SK-N-MC (cell line): ENCODE measurements around the gene COL20A1.

Experiments
- DNase-seq: peaks from one replicate; pipeline ENCODE4 v3.0.0-alpha.2; 2011; ENCODE audit warnings: low read depth, low spot score
- H3K27ac ChIP-seq: fragments of 200-600 bp; sonication (generic); 2 replicates; pipeline ENCODE4 v1.5.1; 2016; ENCODE audit warnings: mixed run types
- H3K36me3 ChIP-seq: fragments of 200-600 bp; sonication (generic); 2 replicates; pipeline ENCODE4 v1.6.1; 2017; ENCODE audit warnings: antibody characterized with exemption, low read length, mixed read lengths; ENCODE audit not compliant: insufficient read depth
- H3K4me3 ChIP-seq: fragments of 200-600 bp; sonication (generic); 2 replicates; pipeline ENCODE4 v1.5.1; 2016
- H3K9ac ChIP-seq: fragments of 200-600 bp; sonication (generic); 2 replicates; pipeline ENCODE4 v1.8.0; 2017; ENCODE audit warnings: mixed run types, mixed read lengths; ENCODE audit not compliant: insufficient read length
- H3K9me3 ChIP-seq: fragments of 200-600 bp; sonication (generic); 2 replicates; pipeline ENCODE4 v1.6.1; 2017; ENCODE audit warnings: low read depth, mild to moderate bottlenecking, antibody characterized with exemption, low read length, moderate library complexity, mixed read lengths
- EZH2 ChIP-seq: fragments of 200-600 bp; sonication (generic); IDR thresholded peaks from one replicate; pipeline ENCODE4 v1.6.1; 2017; ENCODE audit warnings: antibody characterized with exemption
- FOXP2 ChIP-seq: optimal IDR thresholded peaks from 2 replicates; pipeline ENCODE3; 2011; ENCODE audit warnings: mild to moderate bottlenecking, moderate library complexity; ENCODE audit not compliant: insufficient read depth; ENCODE audit errors: extremely low read length, control extremely low read depth
- POLR2AphosphoS5 ChIP-seq: IDR thresholded peaks from 2 replicates; pipeline ENCODE4 v1.6.1; 2012; ENCODE audit warnings: mild to moderate bottlenecking, low read depth, low read length, borderline replicate concordance

Gene COL20A1

DNA sequence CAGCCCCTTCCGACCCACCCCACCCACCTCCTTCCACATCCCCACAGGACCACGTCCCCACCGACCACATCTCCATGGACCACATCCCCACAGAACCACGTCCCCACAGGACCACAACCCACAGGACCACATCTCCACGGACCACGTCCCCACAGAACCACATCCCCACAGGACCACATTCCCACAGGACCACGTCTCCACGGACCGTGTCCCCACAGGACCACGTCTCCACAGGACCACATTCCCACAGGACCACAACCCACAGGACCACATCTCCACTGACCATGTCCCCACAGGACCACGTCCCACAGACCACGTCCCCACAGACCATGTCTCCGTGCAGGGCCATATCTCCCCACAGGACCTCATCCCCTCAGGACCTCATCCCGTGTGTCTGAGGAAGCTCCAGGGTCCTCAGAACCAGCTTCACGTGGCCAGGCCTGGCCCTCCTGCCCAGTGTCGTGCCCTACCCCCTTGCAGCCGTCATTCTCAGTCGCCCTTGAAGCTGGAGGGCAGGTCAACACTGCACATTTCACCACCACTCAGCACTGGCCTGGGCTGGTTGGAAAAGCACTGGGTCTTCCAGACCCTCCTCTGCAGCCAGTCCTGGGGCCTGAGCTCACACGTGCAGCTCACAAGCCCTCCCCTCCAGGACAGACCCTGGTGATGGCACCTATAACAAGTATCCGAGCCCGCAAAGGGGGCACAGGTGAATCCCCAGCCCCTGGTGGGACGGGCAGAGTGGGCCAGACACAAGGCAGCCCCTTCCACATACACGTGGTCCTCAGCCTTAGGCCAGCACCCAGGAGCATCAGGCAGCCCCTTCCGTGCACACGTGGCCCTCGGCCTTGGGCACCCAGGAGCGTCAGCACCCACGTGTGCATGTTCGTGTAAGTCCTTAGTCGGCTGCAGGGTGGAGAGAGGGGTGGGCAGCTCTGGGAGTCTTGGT lies 64.2 kb downstream of the COL20A1 start:
- Histone ChIP-seq H3K36me3 (no peaks in the 10 kb centered on the region), H3K9me3 (no peaks in the 10 kb centered on the region), H3K27ac (no peak overlapping the region), H3K9ac (no peak overlapping the region), H3K4me3 (no peak overlapping the region)
- no peak for DNase-seq
- no peak for TF ChIP-seq EZH2
- no peak for TF ChIP-seq POLR2AphosphoS5
- no peak for TF ChIP-seq FOXP2

DNA sequence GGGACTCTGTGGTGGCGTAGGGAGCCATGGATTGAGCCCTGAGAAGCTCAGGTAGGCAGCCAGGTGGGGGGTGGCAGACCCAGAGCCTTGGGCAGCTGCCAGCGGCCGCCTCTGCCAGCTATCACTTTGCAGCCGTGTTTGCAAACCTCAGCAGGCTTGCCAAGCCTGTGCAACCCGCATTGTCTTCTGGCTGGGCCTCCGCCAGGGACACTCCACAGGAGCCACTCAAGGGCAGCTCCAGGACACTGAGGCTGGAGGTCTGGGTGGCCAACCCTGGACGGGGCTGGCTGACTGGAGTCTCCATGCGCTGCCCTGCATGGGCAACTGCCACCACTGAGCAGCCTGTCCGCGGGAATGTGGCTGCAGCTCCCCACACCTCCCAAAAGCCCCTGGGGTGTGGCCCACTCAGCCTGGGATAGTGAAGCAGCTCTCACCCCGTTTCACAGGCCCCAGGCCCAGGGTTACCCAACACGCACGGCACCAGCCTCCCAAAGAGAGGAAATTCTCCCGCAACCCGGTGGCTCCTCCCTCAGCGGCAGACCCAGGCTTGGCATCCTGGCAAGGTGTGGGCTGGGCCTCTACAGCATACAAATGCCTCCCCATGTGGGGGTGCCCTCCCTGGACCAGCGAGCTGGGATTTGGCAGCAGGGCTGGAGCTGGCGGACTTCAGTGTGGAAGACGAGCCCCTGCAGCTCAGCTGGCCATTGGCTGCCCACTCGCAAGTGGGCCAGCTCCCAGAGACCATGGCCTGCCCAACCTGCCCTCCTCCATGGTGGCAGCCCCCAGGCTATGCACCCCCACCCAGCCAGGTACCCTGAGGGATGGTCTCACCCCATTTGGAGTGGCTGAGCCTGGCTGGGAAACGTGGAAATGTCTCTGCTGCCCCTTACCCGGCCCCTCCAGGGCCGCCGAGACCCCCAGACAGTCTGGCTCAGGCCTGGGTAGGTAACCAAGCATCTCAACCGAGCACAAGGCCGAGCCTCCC lies 65.2 kb downstream of the COL20A1 start:
- no peaks in the 10 kb centered on the region for H3K36me3 ChIP-seq
- no peak for DNase-seq
- no peaks in the 10 kb centered on the region for H3K9me3 ChIP-seq
- no peak overlapping the region for H3K27ac ChIP-seq
- H3K9ac ChIP-seq: no peak overlapping the region
- no peak overlapping the region for H3K4me3 ChIP-seq
- TF ChIP-seq FOXP2 (no peak), POLR2AphosphoS5 (no peak), EZH2 (no peak)

DNA sequence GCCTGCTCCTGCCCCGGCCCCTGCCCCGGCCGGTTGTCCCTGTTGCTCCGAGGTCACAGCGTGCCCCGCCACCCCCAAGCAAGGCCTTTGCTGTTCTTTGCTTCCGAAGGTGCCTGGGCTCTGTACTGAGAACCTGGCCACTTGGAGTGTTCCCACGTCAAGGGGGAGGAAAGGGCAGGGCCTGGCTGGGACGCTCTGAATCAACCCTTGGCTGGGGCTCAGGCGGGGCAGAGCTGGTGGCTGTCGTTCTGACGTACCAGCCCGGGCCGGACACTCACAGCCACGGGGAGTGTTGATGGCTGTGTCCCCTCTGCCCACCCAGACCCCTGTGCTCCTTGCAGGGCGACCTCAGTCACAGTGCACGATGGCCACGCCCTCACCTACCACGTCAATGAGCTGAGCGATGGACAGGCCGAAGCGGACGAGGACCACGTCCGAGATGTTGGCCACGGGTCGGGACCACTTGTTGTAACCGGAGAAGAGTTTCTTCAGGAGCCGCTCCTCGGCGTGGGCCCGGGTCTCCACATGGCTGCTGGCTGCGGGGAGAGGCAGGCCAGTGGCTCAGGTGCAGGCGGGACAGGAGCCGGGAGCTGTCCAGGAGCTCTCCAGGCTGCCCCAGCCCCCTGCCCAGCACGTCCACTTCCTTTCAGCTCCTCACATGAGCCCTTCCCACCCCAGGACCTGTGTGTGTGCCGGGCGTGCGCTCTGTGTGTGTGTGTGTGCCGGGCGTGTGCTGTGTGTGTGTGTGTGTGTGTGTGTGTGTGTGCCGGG lies 66.4 kb downstream of the COL20A1 start:
- TF ChIP-seq POLR2AphosphoS5: no peak
- no peak for TF ChIP-seq FOXP2
- TF ChIP-seq EZH2: no peak
- Histone ChIP-seq H3K9ac (no peak overlapping the region), H3K4me3 (no peak overlapping the region), H3K36me3 (no peaks in the 10 kb centered on the region), H3K9me3 (no peaks in the 10 kb centered on the region), H3K27ac (no peak overlapping the region)
- DNase-seq: no peak

DNA sequence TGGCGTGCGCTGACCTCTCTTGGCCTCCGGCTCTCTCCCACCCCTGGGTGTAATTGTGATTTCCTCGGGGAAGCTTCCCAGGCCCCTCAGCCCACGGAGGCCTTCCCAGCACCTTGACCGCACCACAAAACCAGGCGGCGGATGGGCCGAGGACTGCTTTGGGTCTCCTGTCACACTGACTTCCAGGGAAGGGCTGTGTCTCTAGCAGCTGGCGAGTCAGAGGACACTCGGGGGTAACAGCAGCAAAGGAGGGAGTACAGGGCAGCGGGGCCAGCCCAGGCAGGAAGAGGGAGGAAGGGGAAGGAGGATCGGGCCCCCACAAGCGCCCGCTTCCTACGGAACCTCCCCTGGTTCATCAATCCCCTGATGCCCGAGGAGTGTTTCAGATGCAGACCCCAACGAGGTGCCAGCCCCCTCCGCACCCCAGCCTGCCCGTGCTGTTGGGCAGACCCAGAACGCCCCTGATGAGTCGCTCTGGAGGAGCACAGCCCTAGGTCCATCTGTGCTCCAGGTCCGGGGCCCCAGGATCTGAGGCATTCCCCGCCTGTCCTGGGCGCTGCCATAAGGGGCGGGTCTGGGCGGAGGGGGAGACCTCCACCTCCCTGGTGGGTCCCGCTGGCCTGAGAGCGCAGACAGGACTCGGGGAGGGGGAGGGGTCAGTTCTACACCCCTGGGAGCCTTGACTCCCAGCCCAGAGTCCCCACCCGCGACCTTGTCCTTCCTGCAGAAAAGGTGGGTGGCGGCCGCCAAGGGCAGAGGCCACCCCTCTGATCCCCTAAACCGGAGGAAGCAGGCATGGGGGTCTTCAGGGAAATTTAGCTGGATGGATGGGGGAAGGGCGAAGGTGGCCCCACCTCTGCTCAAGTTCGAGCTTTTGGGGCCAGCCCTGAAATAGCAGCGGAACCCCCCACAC lies 67.2 kb downstream of the COL20A1 start:
- Histone ChIP-seq H3K27ac (no peak overlapping the region), H3K9ac (no peak overlapping the region), H3K4me3 (no peak overlapping the region), H3K36me3 (no peaks in the 10 kb centered on the region), H3K9me3 (no peaks in the 10 kb centered on the region)
- TF ChIP-seq POLR2AphosphoS5: no peak
- TF ChIP-seq EZH2: no peak
- TF ChIP-seq FOXP2: no peak
- DNase-seq: no peak

DNA sequence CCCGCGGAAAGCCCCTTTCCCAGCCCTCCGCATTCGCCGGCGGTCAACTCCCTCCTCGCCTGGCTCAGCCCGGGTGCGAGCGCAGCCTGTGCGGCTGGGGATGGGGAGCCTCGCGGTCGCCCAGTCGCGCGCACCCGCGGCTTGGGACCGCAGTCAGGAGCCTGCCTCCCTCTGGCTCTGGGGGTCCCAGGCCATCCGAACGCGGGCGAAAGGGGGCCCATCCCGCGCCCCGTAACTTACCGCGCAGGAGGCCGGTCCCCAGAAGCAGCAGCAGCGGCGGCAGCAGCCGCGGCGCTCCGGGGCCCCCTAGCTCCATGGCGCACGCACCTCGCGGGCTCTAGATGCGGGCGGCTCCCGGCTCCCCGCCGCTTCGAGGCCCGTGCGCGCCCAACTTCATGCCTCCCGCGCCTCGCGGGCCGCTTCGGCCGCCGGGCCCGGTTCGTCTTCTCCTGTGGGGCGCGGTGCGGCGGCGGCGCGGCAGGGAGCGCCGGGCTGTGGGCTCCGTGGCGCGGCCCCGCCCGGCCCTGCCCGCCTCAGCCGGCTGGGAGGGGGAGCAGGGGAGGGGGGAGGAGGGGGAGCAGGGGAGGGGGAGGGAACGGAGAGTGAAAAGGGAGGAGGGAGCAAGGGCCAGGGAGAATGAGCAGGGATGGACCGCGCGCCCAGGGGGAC lies 68.0 kb downstream of the COL20A1 start, which contains the start of gene CHRNA4:
CHRNA4 (minus strand) TSS at position 500 of the 669 bp plus-strand sequence; CDS start at position 316, 184 bp downstream.
- no peak within 1 kb of the TSS for H3K4me3 ChIP-seq
- DNase-seq: no peak
- TF ChIP-seq EZH2 (no peak), POLR2AphosphoS5 (no peak), FOXP2 (no peak)
- no peak within 1 kb of the TSS for H3K9ac ChIP-seq
- no peaks in the 10 kb centered on the region for H3K36me3 ChIP-seq
- no peaks in the 10 kb centered on the region for H3K9me3 ChIP-seq
- H3K27ac ChIP-seq: no peak within 1 kb of the TSS

DNA sequence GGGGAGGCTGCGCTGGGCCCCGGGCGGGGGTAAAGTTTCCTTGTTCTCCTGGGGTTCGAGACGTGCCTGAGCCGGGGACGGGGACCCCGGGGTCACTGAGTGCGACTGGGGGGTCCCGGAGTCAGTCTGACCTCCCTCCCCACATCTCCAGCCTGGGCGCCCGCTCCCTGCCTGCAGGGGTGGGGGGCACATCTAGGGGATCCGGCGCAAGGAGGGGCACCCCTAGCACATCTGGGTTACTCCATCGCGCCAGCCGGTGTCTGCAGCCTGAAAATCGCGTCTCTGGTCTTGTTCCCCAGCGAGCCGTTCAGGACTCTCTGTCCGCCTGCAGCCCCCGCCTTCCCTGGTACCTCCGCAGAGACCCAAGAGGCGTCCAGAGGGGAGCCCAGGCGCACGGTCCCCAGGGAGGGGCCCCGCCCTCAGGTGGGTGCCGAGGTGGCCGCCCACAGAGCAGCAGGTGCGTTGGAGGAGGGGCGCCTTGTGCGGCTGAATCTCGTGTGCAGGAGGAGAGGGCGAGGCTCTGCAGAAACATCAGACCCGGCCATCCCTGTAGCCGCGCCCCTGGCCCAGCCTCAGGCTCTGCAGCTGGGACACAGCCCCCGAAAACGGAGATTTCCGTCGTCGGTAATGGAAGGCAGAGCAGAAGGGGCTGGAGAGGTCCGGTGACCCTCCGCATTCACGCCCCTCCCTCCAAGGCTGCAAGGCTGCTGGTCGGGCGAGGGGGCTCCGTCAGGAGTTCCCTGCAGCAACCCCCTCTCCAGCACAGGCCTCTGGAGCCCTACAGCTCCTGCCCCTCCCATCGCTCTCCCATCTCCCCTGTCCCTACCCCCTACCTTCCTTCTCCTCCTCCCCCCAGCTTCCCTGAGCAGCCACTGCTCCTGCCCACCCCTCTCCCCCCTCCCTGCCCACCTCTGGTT lies 68.8 kb downstream of the COL20A1 start:
- no peak overlapping the region for H3K27ac ChIP-seq
- TF ChIP-seq FOXP2 (no peak), POLR2AphosphoS5 (no peak), EZH2 (no peak)
- H3K9ac ChIP-seq: no peak overlapping the region
- no peaks in the 10 kb centered on the region for H3K36me3 ChIP-seq
- no peaks in the 10 kb centered on the region for H3K9me3 ChIP-seq
- no peak overlapping the region for H3K4me3 ChIP-seq
- DNase-seq: no peak
